ENCODE data around the gene SFT2D1.

The SFT2D1 gene

DNA sequence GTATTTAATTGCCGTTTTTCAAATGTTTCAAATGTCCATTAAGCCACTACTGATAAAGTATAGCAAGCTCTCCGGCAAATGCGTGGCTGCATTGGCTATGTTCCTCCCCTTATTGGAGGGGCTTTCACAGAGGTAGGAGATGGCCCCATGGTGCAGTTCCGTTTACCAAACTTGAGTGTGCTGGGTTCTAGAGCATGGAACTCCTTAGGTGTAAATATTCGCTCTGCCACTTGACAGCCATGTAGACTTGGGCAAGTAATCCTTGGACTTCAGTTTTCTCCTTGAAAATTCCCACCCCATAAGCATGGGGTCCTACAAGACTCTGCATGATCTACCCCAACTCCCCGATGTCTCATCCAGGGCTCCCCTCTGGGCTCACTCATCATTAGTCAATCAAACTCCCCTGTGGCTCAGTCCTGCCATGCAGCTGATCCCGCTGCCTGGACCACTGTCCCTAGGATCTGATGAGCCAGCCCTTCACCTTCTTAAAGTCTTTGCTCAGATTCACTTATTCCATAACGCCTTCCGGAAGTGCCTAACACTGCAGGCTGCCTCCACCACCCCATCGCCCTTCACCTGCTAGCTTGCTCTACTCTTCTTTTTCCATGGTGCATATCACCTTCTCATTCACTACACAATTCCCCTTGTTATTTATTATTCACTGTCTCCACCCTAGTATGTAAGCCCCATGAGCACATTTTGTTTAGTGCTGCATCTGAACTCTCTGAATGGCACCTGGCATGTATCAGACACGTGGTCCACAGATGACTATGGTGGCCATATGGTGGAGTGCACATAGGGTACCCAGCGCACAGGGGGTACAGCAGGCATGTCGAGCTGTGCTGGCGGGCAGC, 52.9 kb downstream of the SFT2D1 start:
- no peak for DNase-seq (ENCODE audit: extremely low read depth, low read depth)
- H3K4me3 ChIP-seq (replicated peaks; ENCODE audit: low read depth, low read length): no peak overlapping the region
- TF ChIP-seq, protein P1, sequence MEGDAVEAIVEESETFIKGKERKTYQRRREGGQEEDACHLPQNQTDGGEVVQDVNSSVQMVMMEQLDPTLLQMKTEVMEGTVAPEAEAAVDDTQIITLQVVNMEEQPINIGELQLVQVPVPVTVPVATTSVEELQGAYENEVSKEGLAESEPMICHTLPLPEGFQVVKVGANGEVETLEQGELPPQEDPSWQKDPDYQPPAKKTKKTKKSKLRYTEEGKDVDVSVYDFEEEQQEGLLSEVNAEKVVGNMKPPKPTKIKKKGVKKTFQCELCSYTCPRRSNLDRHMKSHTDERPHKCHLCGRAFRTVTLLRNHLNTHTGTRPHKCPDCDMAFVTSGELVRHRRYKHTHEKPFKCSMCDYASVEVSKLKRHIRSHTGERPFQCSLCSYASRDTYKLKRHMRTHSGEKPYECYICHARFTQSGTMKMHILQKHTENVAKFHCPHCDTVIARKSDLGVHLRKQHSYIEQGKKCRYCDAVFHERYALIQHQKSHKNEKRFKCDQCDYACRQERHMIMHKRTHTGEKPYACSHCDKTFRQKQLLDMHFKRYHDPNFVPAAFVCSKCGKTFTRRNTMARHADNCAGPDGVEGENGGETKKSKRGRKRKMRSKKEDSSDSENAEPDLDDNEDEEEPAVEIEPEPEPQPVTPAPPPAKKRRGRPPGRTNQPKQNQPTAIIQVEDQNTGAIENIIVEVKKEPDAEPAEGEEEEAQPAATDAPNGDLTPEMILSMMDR (IDR thresholded peaks at IDR 0.05; ENCODE audit: low read depth, low read length, missing control alignments): no peak

DNA sequence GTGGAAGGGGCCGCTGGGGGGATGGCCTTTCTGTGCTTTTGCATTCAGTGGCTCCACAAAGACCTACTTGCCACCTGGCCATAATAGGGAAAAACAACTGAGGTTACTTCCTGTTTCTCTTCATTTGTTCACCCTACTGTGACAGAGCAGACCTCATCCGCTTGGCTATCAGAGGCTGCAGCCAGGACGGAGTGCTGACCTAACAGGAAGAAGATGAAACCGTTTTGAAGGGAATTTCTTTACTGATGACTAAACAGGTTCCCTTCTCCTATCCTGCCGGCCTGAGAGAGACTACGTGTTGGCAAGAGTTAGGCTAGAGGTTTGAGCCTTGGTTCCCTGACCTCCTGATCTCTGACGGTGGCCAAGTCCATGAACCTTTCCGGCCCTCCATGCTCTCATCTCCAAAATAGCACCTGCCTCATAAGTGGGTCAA, 55.5 kb downstream of the SFT2D1 start:
- TF ChIP-seq, protein P1 (IDR thresholded peaks at IDR 0.05; ENCODE audit: low read depth, low read length, missing control alignments): no peak
- DNase-seq (ENCODE audit: extremely low read depth, low read depth): no peak
- no peak overlapping the region for H3K4me3 ChIP-seq (replicated peaks; ENCODE audit: low read depth, low read length)

DNA sequence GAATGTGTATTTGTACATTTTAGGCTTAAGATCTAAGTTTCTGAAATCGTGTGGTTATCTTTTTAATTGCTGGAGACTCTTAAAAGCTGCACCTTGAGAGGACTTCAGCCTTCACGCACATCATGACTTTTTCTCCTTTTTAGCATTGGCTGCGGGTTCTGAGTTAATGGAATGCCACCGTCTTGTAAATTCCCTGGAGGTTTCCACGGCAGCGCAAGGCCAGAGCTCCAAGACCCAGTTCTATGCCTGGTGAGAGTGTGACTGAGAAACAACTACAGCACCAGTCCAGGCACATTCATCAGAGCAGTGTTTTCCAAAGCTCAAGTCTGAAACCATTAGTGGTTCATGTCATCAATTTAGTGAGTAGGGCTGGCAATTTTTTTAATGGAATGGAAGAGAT, 57.1 kb downstream of the SFT2D1 start:
- H3K4me3 ChIP-seq (replicated peaks; ENCODE audit: low read depth, low read length): no peak overlapping the region
- no peak for DNase-seq (ENCODE audit: extremely low read depth, low read depth)
- TF ChIP-seq, protein P1 (IDR thresholded peaks at IDR 0.05; ENCODE audit: low read depth, low read length, missing control alignments): no peak

DNA sequence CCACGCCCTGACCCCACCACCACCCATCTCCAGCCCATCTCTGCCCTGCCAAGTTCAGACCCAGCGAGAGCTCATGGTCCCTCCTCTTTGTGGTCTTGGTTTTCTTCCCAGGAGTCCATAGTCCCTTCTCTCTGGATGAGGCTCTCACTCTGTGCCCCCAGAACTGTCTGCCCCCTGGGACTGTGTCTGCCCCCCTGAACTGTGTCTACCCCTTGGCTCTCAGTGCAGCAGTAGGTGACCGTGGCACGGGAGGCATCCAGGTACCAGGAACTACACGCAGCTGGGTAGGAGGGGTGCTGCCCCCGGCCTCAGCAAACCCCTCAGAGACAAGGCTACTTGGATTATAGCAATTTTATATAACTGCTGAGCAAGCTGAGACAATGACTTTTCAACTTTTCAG, 57.7 kb downstream of the SFT2D1 start:
- H3K4me3 ChIP-seq (replicated peaks; ENCODE audit: low read depth, low read length): no peak overlapping the region
- TF ChIP-seq, protein P1 (IDR thresholded peaks at IDR 0.05; ENCODE audit: low read depth, low read length, missing control alignments): no peak
- no peak for DNase-seq (ENCODE audit: extremely low read depth, low read depth)

DNA sequence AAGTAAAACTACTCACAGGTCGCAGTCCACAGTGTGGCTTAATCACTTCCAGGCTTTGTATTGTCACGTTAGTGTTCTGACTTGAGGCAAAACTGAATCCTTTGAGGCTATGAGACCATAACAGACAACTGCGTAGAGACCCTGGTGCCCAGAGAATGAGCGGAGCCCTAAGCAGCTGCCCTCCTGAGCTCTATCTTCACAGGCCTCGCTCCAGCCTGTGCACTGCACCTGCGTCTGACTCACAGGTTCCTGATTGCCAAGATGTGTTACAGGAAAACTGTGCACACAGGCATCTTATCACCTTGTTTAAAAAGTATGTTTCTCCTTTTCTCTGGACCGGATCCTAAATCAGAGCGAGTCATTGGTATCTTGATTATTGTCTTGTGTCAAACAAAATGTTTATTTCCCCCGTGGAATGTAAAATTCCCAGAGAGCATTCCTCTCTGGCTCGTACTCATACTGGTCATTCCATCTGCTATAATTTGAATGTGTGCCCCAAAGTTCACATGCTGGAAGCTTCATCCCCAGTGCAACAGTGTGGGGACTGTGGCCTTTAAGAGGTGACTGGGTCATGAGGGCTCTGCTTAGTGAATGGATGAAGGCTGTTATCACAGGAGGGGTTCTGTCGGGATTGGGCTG, 59.8 kb downstream of the SFT2D1 start:
- H3K4me3 ChIP-seq (replicated peaks; ENCODE audit: low read depth, low read length): no peak overlapping the region
- DNase-seq (ENCODE audit: extremely low read depth, low read depth): no peak
- TF ChIP-seq, protein P1 (IDR thresholded peaks at IDR 0.05; ENCODE audit: low read depth, low read length, missing control alignments): no peak

DNA sequence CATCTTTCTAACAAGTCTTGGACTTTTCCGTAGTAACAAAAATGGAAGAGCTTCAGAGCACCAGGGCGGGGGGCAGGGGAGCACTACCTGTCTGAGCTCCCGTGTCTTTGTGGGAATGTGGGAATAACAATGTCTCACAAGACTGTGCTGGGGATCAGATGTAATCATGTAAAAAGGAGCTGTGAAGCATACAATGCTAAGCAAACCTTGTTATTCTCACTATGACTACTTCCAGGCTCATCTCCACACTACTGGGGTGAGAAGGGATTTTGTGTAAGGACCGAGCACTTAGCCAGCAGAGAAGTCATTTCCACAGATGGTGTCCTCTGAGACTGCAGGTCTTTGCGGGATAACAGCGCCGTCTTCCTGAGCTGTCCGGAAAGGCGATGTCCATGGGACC, 61.2 kb downstream of the SFT2D1 start:
- no peak for DNase-seq (ENCODE audit: extremely low read depth, low read depth)
- TF ChIP-seq, protein P1 (IDR thresholded peaks at IDR 0.05; ENCODE audit: low read depth, low read length, missing control alignments): no peak
- no peak overlapping the region for H3K4me3 ChIP-seq (replicated peaks; ENCODE audit: low read depth, low read length)

All from HFF-Myc (cell line).